HG02870 (cell line): ENCODE results near the gene GGT5.
"Not testable (repeated sequence)": the region's sequence is repeated elsewhere in the genome, so short reads cannot be mapped to it uniquely, and the experiment has no call there.

Experiments used
- ATAC-seq: cut with Tn5 transposase; IDR thresholded peaks from one replicate; pipeline ENCODE4 v1.9.1; 2021; ENCODE audit warnings: mild to moderate bottlenecking, moderate library complexity; ENCODE audit not compliant: unreplicated experiment

Gene GGT5, protein sequence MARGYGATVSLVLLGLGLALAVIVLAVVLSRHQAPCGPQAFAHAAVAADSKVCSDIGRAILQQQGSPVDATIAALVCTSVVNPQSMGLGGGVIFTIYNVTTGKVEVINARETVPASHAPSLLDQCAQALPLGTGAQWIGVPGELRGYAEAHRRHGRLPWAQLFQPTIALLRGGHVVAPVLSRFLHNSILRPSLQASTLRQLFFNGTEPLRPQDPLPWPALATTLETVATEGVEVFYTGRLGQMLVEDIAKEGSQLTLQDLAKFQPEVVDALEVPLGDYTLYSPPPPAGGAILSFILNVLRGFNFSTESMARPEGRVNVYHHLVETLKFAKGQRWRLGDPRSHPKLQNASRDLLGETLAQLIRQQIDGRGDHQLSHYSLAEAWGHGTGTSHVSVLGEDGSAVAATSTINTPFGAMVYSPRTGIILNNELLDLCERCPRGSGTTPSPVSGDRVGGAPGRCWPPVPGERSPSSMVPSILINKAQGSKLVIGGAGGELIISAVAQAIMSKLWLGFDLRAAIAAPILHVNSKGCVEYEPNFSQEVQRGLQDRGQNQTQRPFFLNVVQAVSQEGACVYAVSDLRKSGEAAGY

DNA sequence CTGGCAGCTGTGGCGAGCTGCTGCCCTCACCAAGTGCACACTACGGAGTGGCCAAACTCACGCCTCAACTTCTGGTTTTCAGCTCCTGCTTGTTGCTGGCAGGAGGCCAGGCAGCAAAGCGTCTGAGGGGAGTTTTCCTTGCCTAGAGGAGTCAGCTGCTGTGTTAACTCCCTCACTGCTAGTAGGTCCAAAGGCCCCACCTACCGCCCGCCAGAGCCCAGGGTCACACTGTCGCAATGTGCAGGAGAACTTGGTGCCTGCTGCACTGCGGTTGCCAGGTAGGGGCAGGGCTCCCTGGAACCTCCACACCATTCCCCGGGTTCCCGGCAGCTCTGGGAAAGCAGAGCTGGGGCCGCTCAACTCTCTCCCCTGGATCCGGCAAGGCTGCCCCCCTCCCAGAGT, at the start of gene GGT5:
GGT5 (minus strand) TSS at position 53 of the 402 bp plus-strand sequence. CDS start 357 bp downstream, outside the sequence.
- not testable (repeated sequence) for ATAC-seq

DNA sequence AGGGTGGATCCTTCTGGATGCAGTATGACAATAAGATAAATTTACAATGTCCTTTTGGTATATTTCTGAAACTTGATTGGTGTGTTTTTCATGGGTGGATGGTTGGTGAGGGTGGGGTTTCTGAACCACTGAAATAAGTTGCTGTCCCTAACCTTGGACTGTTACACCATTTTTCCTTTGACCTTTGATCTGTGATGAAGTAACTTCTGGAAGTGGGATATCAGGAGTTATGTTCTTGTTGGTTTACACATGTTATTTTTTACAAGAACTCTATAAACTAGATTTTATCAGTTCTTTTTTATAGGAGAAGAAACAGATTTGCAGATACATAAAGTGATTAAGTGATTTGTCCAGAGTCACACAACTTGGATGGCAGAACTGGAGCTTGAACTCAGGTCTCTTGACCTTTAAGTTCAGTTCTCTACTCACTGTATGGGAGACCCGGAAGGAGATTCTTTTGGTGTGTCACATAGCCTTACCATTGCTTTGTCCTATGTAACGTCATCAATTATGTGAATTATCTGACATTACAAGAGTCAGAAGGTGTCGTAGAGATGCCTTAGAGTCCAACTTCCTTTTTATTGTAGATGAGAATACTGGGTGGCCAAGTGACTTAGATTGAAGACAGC, 47.4 kb upstream of the GGT5 start:
- ATAC-seq: not testable (repeated sequence)

DNA sequence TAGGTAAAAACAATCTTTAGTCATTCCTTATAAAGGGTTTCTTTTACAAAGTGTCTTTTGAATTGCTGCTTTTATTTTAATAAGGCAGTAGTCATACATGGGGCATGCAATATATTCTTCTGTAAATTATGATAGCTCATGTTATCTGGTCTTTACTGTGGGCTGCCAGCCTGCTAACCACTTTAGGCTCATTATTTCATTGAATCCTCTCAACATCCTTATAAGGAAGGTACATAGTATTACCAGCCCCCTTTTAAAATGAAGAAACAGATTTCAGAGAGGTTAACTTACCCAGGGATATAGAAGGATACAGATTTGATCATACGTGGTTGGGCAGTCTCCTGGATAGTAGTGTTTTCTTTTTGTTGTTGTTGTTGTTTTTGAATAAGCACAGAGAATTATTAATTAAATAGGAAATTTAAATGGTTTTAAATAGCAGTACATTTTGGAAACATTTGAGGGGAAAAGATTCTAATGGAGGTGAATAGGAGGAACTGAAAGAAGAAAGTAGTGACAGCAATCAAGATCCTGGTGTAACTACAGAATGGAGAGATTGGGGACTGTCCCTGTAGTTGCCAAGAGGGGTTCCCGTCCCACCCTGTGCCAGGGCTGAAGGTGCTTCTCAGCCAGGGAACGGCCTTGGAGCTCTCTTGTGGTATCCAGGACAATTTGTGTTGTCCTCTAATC, 46.8 kb upstream of the GGT5 start:
- ATAC-seq: no peak

DNA sequence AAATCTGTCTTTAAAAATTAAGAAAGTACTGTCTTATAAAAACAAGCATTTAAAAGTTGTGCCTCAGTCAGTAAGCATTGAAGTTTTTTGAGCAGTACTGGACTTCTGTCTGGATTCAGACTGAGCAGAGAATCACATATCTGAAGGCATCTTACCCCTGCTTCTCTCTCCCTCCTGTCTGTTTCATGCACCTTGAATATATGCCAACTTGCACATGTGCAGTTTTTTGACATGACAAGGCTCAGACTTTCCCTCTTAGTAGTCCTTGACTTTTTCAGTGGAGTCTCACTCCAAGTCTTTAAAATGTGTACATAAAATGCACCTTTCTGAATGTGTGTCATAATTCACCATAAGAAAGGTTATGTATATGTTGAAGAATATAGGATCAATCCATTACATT, 45.6 kb upstream of the GGT5 start:
- ATAC-seq: no peak

DNA sequence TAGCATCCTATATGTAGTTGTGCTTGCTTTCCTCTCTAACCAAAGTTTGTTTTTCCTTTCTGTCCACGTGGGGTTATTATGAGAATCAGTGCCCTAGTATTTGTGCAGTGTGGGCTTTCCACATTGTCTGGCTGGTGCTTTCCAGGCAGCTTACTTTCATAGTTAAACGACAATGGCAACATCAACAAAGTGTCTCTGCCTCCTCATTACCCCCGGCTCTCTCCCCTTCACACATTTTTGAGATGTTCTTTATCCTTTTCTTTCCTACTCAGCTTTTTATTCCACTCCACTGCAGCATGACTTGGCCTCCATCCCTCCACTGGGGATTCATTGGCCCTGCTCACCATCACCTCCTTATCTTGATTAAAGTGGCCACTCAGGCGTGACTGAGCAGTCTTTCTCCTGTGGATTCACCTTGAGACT, 44.9 kb upstream of the GGT5 start:
- ATAC-seq: no peak

DNA sequence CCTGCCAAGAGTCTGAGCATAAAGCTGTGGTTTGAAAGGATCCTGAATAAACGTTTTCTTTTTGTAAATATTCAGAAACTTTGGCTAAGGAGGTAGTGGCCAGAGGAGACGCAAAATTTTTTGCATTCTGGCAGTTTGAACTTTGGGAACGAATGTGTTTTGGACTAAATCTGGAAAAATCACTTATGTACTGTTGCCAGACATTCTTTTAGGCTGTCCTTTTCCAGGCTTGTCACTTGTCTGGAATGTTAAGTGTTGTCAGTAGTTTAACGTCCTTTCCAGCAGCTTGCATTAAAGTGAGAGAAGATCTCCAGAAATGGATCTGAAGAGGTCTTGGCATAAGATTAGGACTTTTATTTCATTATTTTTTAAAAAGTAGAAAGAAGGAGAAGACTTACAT, 44.2 kb upstream of the GGT5 start:
- no peak for ATAC-seq

DNA sequence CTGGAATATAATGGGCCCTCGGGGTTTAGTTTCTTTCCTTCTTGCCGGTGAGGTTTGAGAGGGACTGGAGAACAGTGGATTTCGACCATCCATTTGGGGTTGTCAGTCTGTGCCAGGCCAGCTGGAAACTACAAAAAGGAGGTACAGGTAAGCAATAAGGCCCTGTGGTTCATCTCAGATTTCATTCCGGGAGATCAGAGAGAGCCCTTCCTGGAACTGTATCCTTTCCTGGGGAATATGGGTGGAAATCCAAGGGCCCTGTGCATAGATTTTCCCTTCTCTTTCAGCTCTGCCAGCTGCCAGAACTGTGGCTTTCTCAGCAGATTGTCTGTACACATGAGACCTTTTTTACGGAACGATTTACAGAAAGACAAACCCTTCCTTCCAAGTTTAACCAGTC, 42.9 kb upstream of the GGT5 start:
- not testable (repeated sequence) for ATAC-seq

DNA sequence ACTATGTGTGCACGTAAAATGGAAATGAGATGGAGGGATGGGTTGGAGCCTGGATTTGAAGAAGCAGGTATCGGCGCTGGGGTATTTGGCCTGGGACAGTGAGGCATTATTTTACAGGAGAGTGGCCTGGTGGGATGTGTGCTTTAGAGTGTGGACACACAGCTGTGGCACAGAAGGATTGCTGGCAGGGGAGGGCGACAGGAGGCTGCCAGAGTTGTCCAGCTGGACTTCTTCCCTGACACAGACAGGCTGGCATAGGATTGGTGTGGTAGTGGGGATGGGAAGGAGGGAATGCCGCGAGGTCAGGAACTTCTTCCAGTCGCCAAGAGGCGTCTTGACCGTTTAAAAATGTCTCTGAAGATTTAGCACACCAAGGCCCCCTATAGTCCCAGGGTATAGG, 42.3 kb upstream of the GGT5 start:
- not testable (repeated sequence) for ATAC-seq

DNA sequence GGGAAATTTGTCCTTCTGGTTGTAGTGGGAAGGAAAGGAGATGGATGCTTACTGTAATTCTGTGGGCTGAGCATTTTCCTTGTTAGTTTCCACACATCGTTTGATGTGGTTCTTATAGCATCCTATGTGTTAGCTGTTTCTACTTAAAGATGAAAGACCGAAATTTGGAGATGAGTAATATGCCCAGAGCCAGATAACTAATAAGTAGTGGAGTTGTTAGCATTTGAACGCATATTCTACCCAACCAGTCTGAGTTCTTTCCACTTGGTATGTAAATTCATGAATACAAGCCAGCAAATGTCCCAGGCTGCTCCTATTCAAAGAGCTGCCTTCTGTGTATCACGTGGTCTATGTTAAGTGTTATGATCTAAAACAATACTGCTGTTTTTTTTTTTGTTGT, 40.4 kb upstream of the GGT5 start:
- no peak for ATAC-seq

DNA sequence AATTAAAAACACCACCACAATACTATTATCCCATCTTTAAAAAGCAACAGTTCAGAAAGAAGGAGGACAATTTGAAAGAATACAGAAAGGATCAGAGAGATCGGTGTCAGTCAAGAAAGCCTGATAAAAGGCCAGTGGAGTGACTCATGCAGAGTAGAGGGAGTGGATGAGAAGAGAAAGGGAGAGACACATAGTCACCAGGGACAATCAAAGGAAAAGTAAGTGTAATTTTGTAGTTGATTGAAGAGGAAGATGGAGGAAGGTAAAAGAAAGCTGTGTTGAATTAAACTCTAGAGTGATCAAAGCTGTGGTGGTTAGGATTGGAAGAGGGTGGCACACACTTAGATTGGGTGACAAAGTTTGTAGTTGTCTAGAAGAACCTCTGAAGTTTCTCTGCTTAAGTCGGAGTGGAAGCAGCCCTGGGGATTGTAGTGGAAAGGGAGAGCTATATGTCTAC, 39.9 kb upstream of the GGT5 start:
- ATAC-seq: no peak

DNA sequence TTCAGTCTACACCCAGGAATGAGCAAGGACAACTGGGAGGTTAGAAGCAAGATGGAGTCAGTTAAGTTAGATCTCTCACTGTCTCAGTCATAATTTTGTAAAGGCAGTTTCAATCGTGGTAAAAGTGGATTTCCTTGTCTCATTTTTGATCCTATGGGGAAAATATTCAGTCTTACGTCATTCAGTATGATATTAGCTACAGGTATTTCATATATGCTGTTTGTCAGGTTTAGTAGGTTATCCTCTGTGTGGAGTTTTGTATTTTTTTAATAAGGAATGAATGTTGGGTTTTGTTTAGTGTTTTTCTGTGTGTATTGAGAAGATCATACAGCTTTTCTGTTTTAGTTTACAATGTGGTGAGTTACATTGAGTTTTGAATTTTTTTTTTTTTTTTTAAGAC, 37.5 kb upstream of the GGT5 start:
- ATAC-seq: no peak

DNA sequence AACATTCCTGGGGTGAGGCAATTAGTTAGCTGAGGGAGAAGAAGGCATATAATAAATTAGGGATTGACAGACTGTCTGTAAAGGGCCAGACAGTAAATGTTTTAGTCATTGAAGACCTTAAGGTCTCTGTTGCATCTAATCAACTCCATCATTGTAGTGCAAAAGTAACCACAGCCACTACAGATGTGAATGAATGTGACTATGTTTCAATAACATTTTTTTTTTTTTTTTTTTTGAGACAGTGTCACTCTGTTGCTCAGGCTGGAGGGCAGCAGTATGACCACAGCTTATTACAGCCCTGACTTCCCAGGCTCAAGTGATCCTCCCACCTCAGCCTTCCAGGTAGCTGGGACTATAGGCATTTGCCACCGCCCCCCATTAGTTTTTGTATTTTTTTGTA, 35.5 kb upstream of the GGT5 start:
- not testable (repeated sequence) for ATAC-seq

DNA sequence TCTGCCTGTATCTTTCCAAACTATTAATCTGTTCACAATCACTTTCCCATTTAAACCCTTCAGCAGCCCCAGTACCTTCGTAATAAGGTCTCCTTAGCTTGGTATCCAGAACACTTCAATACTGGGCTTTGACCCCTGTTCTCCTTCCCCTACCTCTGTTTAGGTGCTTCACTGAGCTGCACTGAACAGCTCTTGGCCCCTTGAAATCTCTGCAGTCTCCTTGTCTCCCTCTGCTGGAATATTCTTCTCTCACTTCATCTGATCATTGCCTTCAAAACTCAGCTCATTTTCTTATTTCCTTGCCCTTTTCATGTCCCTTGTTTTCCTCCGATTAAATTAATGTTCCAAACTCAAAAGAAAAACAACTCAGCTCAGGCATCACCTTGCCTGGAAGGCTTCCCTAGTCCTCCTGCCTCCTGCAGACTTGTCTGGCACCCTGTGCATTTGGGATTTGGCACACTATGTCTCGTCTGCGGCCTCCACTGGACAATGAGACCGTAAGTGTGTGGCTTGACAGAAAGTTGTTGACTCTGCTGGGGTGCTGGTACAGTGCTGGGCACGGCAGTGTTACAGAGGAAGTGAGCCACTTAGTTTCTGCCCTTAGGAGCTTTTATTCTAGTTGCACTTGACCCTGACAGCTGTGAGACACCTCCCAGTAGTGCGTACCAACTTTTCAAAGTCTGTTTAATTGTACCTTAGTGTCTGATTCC, 30.0 kb upstream of the GGT5 start:
- not testable (repeated sequence) for ATAC-seq

DNA sequence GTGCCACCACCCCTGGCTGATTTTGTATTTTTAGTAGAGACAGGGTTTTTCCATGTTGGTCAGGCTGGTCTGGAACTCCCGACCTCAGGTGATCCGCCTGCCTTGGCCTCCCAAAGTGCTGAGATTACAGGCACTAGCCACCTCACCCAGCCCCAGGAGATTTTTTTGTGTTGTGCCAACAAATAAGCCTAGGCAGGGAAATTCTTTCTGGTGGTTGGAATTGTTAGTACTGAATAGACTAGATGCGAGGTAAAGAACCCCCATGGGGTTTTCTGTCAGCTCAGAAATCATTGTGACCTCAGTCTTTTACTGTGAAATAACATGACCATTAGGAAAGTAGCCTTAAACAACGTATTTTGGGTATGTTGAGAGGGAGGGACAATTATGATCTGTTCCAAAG, 29.0 kb upstream of the GGT5 start:
- ATAC-seq: not testable (repeated sequence)

DNA sequence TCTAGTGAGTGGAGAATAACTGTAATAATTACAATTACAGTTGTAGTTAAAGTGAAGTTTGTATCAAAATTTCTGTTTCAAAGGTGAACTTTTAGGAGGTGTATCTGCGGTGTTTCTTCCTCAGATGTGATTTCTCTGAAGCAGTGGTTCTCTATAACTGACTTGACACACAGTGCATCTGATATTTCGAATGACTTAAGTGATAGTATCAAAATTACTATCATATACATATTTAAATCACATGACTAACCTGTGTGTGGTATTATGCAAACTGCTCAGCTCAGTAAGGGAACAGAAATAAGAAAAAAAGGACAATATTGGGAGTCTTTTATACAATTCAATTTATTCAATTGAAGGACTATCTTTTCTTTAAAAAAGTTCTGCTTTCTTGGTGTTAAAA, 28.1 kb upstream of the GGT5 start:
- ATAC-seq: not testable (repeated sequence)

DNA sequence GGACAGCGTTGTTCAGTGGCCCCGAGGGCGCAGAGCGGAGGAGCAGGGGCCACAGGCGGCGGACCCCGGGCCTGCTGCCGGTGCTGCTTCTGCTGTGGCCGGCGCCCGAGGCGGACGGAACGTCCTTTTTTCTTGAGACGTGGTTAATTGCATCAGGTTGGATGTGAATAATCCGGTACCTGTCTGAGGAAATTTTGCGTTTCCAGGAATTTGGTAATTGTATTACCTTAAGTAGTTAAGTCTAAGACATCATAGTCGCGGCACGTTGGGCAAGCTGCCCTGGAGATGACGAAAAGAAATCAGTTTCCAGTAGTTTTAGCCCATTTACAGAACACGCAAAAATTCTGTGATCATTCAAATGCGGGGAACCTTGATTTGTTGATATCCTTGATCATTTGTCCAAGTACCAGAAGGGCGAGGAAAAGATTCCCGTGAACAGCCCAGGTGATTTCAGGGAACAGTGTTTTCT, 26.5 kb upstream of the GGT5 start:
- peak; percentile 11 for ATAC-seq

DNA sequence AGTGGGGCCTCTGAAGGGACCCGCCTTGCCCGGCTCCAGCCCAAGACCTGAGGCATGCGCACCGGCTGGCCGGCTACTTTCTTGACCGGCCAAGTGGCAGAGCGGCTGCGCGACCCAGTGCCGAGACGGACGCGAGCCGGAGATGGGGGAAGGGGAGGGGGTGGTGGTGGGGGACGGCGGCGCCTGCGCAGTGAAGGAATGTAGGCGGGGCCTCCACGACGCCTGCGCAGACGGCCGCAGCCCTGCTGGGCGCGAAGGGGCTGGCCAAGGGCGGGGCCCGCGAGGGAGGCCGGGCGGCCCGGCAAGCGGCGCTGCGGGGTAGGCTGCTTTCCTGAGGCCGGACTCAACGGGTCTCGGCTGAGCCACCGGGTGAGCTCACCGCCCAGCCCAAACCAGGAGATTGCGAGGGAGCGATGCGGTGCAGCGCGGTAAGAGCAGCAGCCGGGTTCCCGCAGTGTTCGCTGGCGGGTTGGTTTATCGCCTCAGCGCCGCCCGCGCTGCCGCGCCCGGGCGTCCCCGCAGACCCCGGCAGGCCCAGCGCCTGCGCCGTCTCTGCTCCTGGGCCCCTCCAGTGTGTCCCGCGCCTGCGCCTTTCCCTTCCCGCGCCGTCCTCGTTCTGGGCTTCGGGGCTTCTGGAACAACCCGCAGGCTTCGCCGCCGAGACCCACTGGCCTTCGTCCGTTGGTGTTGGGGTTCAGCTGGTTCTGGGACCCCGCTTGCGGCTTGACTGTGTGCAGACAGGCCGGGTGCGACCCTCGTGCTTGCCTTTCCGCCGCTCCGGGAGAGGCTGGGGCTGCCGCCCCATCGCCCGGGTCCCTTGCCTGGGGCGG, 25.9 kb upstream of the GGT5 start, which contains the start of gene SPECC1L:
SPECC1L (plus strand) TSS at position 276 of the 830 bp plus-strand sequence. CDS start 31,401 bp downstream, outside the sequence.
- peak; percentile 77 for ATAC-seq

DNA sequence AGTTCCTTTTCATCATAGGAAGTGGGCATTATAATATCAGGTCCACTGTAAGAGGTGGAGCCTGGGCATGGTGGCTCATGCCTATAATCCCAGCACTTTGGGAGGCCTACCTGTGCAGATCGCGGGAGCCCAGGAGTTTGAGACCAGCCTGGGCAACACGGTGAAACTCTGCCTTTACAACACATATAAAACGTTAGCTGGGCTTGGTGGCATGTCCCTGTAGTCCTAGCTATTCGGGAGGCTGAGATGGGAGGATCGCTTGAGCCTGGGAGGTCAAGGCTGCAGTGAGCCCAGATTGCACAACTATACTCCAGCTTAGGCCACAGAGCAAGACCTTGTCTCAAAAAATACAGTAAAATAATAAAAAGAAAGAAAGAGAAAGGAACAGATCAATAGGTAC, 21.6 kb upstream of the GGT5 start:
- ATAC-seq: not testable (repeated sequence)

DNA sequence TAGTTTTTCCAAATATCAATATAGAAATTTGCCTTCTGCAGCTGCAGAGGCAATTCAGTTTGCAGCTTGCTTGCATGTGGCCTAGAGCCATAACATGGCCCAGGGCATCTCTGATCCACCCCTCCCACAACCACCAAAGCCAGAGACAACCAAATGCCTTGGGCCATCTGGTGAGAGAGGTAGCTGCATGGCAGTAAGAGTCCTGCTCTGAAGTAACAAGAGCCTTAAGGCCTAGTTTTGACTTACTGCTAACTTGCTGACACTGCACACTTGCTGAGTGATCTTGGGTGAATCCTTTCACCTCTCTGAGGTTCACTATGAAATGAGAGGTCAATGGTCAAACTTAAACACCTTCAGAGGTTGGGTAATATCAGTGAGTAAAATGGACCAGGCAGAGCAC, 20.9 kb upstream of the GGT5 start:
- ATAC-seq: no peak
